GM21786 (cell line): ENCODE data around the gene IGDCC3.

ENCODE experiments used
- ATAC-seq: cut with Tn5 transposase; IDR thresholded peaks from one replicate; pipeline ENCODE4 v1.9.1; 2021; ENCODE audit not compliant: unreplicated experiment

Gene IGDCC3

DNA sequence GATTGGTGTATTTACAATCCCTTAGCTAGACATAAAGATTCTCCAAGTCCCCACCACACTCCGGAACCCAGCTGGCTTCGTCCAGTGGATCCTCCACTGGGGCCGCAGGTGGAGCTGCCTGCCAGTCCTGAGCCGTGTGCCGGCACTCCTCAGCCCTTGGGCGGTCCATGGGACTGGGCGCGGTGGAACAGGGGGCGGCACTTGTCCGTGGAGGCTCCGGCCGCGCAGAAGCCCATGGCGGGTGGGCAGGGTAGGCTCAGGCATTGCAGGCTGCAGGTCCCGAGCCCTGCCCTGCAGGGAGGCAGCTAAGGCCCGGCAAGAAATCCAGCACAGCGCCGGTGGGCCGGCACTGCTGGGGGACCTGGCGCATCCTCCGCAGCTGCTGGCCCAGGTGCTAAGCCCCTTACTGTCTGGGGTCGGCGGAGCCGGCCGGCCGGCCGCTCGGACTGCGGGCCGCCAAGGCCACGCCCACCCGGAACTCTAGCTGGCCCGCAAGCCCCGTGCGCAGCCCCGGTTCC lies 76.8 kb downstream of the IGDCC3 start:
- ATAC-seq = no peak

DNA sequence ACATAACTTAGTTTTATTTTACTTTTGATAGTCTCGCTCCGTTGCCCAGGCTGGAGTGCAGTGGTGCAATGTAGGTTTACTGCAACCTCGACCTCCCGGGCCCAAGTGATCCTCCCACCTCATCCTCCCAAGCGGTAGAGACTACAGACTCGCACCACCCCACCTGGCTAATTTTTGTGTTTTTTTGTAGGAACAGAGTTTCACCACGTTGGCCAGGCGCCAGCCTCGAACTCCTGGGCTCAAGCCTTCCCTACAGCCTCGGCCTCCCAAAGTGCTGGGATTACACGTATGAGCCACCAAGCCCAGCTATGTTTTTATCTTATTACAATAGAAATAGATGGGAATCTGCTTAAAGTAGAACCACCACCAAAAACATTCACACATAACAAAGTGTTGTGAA lies 79.1 kb downstream of the IGDCC3 start:
- no peak for ATAC-seq

DNA sequence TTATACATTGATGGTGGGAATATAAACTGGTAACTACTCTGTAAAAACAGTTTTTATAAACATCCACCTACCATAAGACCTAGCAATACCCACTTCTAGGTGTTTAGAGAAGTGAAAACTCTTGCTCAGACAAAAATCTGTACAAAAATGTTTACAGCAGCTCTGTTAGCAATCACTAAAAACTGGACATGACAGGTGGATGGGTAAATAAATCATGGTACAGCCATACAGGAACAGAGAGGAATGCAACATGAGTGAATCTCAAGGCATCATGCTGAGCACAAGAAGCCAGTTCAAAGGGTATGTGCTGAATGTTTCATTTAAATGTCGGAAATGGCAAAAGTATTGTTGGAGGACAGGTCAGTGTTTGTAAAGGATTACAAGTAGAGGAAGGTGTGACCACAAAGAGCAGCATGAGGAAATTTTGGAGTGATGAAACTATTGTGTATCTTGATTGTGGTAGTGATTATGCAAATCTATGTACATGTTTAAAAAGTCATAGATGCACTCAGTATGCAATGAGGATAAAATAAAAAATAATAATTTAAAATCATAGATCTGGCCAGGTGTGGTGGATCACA lies 84.8 kb downstream of the IGDCC3 start:
- no peak for ATAC-seq

DNA sequence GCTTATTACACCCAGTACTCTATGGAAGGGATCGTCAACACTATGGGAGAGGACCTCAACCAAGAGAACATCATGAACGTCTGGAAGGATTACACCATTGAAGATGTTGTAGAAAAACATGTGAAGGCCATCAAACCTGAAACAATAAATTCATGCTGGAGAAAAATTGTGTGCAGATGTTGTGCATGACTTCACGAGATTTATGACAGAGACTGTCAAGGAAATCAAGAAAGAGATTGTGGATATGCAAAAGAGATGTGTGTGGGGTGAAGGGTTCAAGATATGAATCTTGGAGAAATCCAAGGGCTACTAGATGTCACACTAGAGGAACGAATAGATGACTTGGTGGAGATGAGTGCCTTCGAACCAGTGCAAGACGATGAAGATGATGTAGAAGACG lies 87.6 kb downstream of the IGDCC3 start:
- no peak for ATAC-seq

DNA sequence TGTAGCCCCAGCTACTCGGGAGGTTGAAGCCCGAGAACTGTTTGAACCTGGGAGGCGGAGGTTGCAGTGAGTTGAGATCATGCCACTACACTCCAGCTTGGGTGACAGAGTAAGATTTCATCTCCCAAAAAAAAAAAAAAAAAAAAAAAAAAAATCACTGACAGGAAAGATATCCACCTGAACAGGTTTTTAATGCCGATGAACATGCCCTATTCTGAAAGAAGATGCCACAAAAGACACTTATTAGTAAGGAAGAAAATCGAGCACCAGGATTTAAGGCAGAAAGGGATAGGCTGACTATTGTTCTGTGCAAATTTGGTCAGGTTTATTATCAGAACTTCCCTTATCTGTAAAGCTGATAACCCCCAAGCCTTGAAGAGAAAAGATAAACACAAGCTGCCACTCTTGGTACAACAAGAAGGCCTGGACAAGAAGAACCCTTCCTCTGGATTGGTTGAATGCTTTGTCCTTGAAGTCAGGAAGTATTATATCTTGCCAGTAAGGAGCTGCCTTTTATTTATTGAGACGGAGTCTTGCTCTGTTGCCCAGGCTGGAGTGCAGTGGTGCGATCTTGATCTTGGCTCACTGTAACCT lies 88.4 kb downstream of the IGDCC3 start:
- no peak for ATAC-seq

DNA sequence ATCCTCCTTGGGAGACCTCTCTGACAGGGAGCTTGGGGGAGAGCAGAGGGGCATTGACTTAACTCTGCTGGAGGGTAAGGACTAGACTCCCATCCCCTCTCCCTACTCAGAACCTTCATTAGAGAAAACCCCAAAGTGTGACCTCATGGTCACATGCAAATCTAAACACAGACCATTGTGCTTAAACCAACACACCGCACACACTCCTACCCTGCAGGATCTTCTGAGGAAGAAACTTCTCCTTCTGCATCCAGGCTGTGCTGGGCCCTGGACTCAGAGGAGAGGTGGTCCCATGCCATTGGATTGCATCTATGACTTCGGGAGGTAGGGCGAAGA lies 90.3 kb downstream of the IGDCC3 start:
- ATAC-seq = no peak

DNA sequence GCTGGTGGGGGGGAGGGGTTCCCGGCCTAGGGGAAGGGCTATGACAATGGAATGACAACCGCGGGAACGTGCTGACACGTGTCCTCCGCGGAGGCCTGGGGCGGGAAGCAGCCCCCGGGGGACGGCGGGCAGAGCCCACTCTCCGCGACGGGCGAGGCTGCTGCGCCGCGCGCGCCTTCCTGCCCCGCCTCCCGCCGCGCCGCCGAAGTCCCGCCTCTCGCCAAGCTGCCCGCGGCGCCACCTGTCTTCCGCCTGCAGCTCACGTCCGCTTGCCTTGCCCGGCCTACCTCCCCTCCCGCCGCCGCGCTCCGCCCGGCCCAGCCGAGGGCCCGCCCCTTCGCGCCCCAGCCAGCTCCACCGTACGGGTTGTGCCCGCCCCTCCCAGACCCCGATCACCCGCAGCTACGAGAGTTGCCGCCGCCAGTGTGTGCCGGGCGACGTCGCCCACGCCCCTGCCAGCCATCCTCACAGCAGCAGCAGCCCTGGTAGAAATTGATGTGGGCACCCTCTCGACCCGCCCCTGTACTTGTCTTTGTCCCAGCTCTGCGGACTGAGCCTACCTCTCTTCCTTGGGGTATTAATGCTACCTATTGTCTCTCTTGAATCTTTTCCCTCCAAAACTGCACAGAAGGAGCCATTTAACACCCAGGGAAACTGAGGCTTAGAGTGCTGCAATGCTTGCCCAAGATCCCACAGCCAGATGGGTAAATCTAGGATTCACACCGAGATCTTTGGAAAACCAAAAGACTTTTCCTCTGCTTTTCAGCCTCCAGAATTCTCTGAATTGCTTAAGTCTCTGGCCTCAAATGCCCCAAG lies 90.9 kb downstream of the IGDCC3 start, which contains the start of gene PARP16:
Gene PARP16 (minus strand): TSS at position 180 of the 816 bp plus-strand sequence. CDS start 457 bp downstream, outside the sequence.
- peak; percentile 93 for ATAC-seq

DNA sequence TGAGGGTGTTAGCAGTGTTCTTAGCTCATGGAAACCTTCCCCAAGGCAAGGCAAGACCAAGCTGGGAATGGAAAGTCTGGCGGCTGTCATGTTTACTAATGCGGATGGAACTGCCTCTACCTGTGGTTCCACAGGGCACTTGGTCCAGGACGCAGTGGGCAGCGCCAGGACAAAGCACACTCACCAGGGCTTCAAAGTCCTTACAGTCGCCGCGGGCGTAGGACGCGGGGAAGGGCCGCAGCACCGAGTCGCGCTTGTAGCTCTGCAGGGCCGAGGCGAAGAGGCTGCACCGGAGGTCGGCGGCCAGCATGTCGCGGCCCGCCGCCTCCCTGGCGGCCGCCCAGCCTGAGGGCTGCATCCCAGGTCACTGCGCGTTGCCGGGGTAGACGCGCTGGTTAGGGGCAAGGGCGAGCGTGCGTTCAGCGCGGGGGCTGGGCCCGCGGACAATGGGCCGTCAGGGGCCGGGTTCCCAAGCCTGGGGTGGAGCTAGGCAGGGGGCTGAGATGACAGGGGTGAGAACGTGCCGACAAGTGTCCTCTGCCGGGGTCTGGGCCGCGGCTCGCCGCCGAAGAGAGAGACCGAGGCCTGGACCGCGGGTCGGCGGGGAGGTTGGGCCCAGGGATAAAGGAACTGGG lies 91.6 kb downstream of the IGDCC3 start:
- ATAC-seq = peak; percentile 20

DNA sequence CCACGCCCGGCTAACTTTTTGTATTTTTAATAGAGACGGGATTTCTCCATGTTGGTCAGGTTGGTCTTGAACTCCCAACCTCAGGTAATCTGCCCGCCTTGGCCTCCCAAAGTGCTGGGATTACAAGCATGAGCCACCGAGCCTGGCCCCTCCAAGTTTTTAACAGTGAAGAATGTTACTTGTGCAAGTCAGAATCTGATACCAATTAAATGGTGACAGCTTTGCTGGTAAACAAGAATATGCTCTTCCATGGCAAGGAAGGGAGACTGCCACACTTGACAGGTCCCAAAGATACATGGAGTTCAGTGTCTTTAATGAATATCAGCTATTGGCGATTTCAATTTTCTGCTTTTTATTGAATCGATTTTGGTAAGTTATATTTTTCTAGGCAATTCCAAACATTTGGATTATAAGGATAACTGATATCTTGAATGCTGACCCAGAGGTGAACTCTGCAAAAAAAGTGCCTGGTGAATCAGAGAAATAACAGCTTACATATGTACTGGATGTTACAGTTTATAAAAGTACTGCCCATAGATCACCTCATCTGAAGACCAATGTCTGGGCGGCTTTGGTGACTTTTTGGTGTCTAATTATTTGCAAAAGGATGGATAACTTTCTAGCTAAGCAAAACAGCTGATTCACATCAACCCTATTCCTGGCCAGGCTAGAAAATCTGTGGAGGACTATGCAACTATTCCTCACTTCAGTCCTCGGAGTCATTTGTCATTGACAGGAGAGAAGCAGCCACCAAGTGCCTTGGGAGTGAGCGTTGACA lies 92.3 kb downstream of the IGDCC3 start:
- ATAC-seq = no peak

DNA sequence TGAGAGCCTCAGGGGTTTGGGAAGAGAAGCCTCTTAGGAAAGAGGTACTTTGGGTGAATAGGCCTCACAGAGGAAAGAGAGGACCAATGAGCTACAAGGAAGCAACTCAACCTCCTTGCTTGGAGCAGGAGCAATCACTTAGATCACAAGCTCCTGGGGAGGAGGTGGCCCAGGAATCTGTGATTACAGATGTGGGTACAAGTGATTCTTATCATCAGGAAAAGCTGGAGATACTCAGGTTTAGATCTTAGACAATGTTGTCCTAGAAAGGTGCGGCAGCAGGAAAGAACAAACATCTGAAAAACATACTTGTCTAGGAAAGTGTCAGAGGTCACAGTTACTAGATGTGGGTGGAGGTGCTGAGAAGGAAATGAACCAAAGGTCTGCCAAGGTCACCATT lies 99.3 kb downstream of the IGDCC3 start:
- no peak for ATAC-seq
